GM21528 (cell line): ENCODE results near the gene YIF1A.
"Not testable (repeated sequence)": the region's sequence is repeated elsewhere in the genome, so short reads cannot be mapped to it uniquely, and the experiment has no call there.

Experiments used
- ATAC-seq: cut with Tn5 transposase; IDR thresholded peaks from one replicate; pipeline ENCODE4 v1.9.1; 2021; ENCODE audit warnings: mild to moderate bottlenecking, moderate library complexity; ENCODE audit not compliant: unreplicated experiment, low FRiP score

YIF1A gene

DNA sequence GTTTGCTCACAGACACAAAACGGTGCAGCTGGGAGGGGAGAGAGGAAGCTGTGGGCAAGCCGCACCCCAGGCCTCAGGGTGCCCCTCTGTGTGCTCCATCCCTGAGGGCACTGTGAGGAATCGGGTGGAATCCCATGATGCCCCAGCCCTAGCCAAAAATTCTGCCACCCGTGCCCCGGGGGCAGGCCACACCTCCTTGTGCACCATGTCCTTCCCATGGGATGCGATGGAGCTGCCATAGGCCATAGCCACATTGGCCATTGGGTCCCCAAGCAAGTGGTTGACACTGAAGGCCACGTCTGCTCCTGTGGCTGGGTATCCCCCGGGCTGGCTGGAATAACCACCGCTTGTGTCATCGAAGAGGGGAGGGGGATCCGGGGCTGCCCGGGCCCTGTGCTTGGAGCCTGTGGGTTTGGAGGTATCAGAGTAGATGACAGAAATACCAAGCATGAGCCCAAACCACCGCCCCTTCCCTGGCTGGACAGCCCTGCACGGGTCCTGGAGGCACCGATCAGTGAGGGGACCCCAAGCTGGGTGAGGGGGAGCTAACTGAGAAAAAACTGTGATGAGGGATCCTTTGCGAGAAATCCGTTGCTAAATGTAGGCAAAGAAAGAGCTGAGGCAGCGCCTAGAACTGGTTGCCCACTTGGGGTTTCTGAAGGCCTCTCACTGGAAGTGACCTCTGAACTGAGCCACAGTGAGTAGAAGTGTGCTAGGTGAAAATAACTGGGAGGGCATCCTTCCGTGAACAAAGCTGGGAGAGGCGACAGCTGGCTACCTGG lies 863 bp downstream of the YIF1A start:
- ATAC-seq = no peak

DNA sequence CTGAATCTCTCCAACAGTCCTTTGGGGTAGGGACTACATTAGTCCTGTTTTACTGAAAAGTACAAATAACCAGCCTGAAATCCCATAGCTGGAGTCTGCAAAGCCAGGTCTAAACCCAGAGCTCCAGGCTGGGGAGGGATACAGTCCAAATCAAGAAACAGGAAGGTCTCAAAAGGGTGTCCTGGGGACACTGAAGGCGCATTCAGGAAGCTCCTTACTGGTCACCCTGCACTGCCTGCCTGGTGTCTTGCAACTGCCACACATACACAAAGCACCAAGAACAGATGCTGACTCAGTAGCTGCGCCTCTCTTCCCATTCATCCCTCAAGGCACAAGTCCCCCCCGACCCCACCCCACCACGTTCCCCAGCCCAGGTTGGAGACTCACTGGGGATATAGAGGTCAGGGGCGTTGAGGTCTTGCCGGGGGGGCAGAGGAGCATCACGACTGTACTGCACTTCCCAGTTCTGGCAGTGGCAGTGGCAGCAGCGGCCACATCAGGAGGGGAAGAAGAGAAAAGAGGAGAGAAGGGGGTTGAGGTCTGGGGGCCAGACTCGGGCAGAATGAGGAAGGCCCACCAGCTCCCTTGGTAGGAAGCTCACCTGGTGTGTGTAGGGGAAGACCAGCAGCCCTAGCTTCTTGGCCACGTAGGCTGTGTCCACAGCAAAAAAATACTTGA lies 1.6 kb downstream of the YIF1A start:
- ATAC-seq = no peak

GRCh38 chr11:66286699-66287098 lies 2.2 kb downstream of the YIF1A start:
- no peak for ATAC-seq

DNA sequence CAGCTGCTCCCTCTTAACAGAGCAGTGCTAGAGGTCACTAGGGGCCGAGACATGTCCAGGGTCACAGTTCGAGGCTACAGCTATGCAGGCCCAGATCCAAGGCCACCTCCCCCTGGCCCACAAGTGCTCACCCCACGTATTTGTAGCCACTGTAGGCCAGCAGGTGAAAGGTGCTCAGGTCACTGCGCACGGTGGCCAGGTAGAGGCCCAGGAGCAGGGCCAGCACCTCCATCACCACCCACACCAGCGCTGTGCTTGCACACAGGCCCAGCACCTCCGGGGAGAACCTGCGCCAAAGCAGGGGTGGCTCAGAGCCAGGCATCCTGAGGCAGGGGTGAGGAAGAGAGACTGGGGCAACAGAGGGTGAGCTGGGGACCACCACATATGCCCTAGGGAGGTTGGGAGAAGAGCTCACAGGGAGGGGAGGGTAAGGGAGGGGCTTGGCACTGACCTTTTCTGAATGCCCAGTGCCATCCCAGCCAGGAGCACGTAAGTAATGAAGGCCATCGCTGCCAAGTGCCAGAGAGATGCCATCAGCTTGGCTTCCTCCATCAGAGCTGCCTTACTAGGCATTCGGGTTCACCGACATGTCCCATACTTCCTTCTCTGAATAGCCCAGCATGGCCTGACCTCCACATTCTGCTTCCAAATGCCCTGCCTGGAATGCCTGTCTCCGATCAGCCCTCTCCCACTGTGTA lies 3.5 kb downstream of the YIF1A start:
- ATAC-seq = no peak

GRCh38 chr11:66284526-66285078 lies 4.3 kb downstream of the YIF1A start:
- ATAC-seq = no peak

- no peak for ATAC-seq
Observed at GRCh38 chr11:66283461-66284105, 5.4 kb downstream of the YIF1A start.

DNA sequence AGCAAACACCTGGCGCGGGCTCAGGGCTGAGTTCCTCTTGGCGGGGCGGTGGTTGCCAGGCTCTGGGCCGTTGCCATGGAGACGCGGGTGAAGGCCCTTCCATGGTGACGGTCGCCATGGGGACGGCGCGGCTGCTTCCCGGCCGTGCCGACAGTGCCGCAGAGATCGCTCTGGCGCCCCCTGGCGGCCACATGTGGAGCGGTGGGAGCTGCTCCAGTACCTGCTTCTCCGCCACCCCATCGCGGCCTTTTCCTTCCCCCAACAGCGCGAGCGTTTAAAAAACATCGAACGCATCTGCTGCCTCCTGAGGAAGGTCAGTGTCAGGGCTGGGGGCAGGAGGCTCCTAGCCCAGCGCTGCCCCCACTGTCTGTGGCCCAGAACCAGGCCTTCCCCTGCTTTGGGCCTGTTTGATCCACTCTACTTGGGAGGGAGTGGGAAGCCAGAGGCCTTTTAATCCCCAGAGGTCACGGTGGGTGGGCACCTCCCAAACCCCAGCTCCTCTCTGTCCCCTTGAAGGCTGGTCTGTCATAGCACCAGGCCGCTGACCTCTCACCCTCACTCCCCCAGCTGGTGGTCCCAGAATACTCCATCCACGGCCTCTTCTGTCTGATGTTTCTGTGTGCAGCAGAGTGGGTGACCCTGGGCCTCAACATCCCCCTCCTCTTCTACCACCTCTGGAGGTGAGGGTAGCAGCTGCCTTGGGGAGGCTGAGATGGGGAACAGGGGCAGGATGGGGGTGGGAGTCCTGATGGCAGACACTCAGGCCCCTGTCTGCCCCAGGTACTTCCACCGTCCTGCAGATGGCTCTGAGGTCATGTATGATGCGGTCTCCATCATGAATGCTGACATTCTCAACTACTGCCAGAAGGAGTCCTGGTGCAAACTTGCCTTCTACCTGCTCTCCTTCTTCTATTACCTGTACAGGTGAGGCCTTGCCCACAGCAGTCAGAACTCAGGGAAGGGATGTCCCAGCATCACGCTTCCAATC lies 6.2 kb downstream of the YIF1A start:
- peak; percentile 54 for ATAC-seq

DNA sequence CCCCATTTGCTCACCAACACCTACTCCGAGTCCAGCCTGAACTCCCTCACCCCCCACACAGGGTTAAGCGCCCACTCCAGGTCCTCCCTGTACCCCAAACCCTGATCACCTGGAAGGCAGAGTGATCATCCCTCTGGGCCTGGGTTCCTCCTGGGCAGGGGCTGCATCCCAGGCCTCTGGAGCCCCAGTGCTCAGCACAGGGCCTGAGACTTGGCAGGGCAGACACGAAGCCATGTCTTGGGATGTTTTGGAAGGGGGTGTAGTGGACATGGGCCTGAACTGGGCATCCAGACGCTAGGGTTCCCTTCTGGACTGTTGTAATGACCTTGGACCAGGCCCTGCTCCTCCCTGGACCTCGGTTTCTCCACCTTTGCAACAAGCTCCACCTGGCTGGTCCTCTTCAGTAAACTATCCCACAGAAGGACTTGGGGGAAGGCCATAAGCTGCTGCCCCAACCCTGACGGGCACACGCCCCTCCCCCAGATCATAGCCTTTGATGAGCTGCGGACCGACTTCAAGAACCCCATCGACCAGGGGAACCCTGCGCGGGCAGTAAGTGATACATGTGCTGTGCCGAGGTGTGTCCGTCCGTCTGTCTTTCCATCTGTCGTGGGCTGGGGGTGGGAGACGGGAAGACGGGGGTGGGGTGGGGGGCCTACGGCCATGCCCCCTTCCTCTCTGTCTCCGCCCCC lies 7.0 kb downstream of the YIF1A start:
- ATAC-seq = no peak

DNA sequence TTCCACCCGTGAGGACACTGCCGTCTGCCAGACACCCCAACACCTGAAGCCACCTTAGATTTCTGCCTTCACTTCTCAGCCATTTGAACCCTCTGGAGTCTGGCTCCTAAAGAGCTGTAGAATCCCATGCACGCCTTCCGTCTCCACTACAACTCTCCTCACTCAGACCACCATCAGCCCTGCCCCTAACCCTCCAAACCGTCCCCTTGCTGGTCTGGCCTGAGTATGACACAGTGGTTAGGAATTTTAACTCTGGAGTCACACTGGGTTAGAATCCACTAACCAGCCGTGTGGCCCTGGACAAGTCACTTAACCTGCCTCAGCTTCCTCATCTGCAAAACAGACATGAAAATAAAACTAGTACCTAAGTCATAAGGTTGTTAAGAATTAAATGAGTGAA lies 7.9 kb downstream of the YIF1A start:
- ATAC-seq = no peak

GRCh38 chr11:66280428-66280827 lies 8.5 kb downstream of the YIF1A start:
- ATAC-seq = no peak

DNA sequence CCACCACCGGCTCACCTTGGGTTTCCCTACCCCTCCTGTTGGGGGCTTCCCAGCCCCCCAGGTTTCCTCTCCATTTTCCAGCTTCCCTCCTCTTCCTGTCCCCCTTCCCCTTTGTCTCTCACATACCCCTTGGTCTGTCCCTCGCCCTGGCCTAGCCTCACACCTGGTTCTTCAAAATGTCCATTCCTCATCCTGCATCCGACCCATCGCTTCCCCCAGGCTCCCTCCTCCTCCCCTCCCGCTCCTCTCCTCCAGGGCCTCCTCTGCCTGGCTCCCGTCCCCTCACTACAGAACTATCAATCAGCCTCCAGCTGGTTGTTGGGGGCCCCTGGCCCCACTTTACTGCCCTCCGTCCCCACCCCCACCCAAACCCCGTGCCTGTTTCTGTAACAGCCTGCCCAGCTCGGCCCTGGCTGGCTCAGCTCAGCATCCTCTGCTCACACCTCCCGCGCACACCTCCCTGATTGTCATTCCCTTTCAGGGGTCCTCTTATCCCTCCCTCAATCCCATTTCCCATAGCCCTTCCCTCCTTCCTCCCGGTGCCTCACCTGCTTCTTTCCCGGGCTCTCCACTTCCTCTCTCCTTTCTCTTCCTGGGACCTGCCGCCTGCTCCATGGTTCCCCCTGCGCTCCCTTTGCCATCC lies 9.7 kb downstream of the YIF1A start:
- ATAC-seq = no peak

- ATAC-seq = no peak
Observed at GRCh38 chr11:66278363-66279091, 10.4 kb downstream of the YIF1A start.

DNA sequence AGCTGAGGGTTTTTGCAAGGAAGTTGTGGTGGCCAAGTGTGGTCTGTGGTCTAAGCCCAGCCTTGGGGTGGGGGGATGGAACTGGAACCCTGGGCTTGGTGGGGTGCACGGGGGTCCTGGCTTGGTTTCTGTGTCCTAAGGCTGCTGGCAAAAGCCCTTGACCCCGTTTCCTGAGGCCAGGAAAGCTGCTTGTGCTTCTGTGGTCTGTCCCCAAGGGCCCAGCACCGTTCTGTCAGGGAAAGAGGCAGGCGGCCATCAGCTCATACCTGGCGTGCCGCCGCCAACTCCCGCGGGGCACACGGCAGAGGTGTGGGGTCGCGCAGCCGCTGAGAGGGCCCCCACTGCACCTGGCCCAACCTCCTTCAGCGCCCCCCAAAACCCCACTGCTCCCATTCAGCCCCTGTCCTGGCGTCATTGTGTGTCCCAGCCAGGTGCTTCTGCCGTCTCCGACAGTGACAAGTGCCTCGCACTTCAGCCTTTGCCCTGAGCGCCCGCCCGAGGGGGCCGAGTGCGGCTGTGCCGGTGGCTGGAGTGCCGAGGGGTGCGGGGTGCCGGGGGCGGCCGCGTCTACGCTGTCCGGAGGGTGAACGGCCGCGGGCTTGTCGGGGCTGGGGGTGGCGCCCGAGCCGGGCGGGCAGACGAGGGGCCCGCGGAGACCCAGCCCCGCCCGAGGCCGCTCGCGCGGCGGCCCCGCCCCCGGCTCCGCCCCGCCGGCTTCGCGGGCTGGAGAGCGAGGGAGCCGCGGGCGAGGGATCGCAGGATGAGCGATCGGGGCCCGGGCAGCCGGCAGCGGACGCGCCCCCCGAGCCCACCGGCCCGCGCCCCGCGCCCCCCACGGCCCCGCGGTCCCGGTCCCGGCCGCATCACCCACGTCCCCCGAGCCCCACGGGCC lies 11.2 kb downstream of the YIF1A start, which contains the start of gene CNIH2:
TSS of gene CNIH2 (plus strand) at position 705 of the 892 bp plus-strand sequence. CDS start 282 bp downstream, outside the sequence.
- no peak for ATAC-seq

DNA sequence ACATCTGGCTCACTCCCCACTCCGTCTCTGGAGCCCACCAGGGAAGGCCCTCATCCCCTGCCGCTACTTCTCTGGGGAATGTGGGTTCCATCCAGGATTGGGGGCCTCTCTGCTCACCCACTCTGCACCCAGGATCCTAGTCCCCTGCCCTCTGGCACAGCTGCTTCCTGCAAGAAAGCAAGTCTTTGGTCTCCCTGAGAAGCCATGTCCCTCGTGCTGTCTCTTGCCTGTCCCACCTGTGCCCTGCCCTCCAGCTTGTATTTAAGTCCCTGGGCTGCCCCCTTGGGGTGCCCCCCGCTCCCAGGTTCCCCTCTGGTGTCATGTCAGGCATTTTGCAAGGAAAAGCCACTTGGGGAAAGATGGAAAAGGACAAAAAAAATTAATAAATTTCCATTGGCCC lies 11.9 kb downstream of the YIF1A start:
- not testable (repeated sequence) for ATAC-seq

DNA sequence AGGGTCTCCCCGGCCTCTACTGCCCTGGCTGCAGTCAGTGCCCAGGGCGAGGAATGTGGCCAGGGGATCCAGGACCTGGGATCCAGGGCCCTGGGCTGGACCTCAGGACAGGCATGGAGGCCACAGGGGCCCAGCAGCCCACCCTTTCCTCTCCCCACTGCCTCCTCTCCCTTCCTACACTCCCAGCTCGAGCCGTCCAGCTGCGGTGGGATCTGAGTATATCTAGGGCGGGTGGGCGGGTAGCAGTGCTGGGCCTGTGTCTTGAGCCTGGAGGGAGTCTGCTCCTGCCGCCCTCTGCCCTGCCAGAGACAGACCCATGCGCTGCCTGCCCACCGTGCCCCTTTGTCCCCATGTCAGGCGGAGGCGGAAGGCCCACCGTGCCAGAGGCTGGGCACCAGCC lies 12.3 kb downstream of the YIF1A start:
- not testable (repeated sequence) for ATAC-seq

GRCh38 chr11:66275984-66276612 lies 12.8 kb downstream of the YIF1A start:
- no peak for ATAC-seq
